ENCODE results near the gene RAB20.
"Not testable (repeated sequence)": the region's sequence is repeated elsewhere in the genome, so short reads cannot be mapped to it uniquely, and the experiment has no call there.

The RAB20 gene

GRCh38 chr13:110486880-110487279 is 74.6 kb downstream of the RAB20 start:
- DNase-seq: not testable (repeated sequence)

GRCh38 chr13:110486061-110486715 is 75.3 kb downstream of the RAB20 start:
- no peak for DNase-seq

GRCh38 chr13:110485604-110486003 is 75.9 kb downstream of the RAB20 start:
- no peak for DNase-seq

- DNase-seq: no peak
Measured at GRCh38 chr13:110484290-110485048, 77.1 kb downstream of the RAB20 start.

- DNase-seq: no peak
Measured at GRCh38 chr13:110483386-110483968, 78.0 kb downstream of the RAB20 start.

DNA sequence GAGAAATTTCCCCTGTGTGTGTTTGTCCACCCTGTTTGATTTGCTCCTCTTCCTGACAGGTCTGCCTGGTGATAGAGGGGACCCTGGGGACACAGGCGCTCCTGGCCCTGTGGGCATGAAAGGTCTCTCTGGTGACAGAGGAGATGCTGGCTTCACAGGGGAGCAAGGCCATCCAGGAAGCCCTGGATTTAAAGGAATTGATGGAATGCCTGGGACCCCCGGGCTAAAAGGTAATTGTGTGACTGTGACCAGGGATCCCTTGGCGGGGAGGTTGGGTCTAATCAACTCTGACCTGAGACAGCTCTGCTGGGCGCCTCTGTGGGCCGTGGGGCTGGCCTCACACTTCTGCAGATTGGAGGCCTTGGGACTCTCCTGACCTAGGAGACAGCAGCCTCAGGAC is 81.4 kb downstream of the RAB20 start:
- DNase-seq: no peak

GRCh38 chr13:110479648-110480047 is 81.9 kb downstream of the RAB20 start:
- no peak for DNase-seq

GRCh38 chr13:110479215-110479545 is 82.3 kb downstream of the RAB20 start:
- DNase-seq: no peak

GRCh38 chr13:110478405-110479214 is 82.9 kb downstream of the RAB20 start:
- no peak for DNase-seq

- DNase-seq: no peak
Measured at GRCh38 chr13:110477706-110478245, 83.7 kb downstream of the RAB20 start.

GRCh38 chr13:110476220-110476617 is 85.3 kb downstream of the RAB20 start:
- DNase-seq: no peak

DNA sequence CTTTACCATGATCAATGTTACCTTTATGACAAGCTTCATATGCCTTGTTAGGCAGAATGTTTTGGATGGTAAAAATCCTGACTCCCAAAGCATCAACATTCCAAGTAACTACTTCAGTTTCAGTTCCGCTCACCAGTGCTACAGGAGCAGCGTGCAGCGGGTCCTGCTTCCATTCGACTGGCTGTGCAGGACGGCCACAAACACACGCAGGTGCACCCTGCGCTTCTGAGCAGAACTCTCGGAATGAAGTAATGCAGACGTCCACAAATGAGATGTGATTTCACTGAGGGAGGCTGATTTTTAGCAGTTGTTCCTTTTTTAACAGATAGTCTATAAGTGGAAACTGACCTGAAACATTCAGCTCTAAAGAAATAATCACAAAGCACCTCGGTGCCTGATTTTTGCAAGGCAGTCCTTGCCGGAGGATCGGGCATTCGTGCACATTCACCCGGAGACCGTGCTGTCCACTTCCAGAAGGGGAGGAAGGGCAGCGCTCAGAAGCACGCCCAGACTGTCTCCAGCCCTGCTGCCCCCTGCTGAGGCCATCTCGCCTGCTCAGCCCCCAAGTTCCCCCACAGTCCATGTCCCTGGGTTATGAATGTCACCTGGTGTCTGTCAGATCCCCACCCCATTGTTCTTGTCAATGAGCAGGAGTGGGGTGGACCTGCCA is 85.8 kb downstream of the RAB20 start:
- no peak for DNase-seq

- no peak for DNase-seq
Measured at GRCh38 chr13:110475117-110475516, 86.4 kb downstream of the RAB20 start.

GRCh38 chr13:110474713-110475112 is 86.8 kb downstream of the RAB20 start:
- no peak for DNase-seq

Measured in activated CD4-positive, alpha-beta T cell treated with anti-CD3 and anti-CD28 coated beads for 48 hours (primary cell).